ENCODE results near the gene SCP2.

- TF ChIP-seq CTCF (IDR thresholded peaks at IDR 0.05), result no peak
- no peak for TF ChIP-seq POLR2A (IDR thresholded peaks at IDR 0.05)
These were observed 148.1 kb downstream of the SCP2 start for GRCh38 chr1:53075206-53075605.
